GM18520 (cell line): ENCODE measurements around the gene TM7SF2.
A peak's percentile ranks its signal among the peaks of the same experiment; 100 is the strongest.

Experiments
- ATAC-seq: cut with Tn5 transposase; IDR thresholded peaks from one replicate; pipeline ENCODE4 v1.9.1; 2021; ENCODE audit not compliant: unreplicated experiment

TM7SF2 gene

GRCh38 chr11:65111744-65112545 is at the start of gene TM7SF2:
TSS of gene TM7SF2 (plus strand) at chr11:65111872. CDS start at chr11:65112016, 144 bp downstream.
- peak; percentile 57 for ATAC-seq

- no peak for ATAC-seq
Observed at GRCh38 chr11:65063532-65063931, 48.1 kb upstream of the TM7SF2 start.

- ATAC-seq = no peak
Observed at GRCh38 chr11:65064847-65065240, 46.8 kb upstream of the TM7SF2 start.

DNA sequence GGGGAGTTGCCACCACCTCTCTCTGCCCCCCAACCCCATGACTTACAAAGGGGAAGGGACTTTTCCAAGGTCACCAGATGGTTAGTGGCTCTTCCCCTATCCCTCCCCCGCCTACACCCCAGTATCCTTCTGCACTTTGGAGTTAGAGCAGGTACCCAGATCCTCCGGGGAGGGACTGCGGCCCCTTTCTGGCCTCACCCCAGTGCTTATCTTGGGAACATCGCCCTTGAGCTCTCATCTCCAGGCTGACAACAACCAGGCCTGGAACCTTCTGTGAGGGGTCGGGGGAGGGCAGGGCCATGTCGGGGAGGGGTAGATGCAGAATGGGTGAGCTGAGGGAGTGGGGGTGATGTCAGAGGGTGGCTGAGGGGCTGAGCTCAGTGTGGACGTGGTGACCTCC is 45.8 kb upstream of the TM7SF2 start:
- ATAC-seq = no peak

DNA sequence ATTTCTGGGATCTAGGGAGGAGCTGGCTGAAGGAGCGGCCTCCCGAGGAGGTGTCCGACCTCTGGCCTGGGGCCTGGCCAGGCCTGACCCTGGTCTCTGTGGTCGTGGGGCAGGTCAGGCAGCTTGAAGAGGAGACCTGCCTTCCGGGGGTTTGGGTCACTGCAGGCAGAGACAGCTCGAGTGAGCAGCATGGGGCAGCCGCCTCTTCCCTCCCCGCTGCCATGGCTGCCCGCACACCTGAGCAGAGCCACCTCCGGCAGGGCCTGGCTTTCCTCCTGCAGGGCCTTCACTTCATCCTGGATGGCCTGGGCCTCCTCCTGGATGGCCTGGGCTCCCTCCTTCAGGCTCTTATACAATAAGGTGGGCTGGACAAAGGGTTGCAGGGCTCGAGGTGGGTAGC is 45.4 kb upstream of the TM7SF2 start:
- ATAC-seq = no peak

- no peak for ATAC-seq
Observed at GRCh38 chr11:65066805-65067291, 44.8 kb upstream of the TM7SF2 start.

GRCh38 chr11:65067446-65067845 is 44.2 kb upstream of the TM7SF2 start:
- ATAC-seq = no peak

DNA sequence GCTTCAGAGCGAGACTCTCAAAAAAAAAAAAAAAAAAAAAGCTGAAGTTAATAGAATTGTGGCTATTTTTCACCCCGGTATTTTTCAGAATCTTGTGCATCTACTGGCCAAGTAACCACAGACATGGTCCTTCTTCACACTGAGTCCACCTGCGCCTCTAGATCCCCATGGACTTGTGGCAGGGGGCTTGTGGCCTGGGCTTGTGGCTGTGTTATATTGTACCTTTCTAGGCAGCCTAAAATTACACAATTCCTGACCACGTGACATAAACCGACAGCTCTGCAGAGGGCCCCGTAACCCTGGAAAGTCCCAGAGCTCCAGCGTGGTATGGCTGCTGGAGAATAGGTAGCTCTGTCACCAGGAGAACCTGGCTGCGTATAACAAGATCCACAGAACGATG is 42.5 kb upstream of the TM7SF2 start:
- no peak for ATAC-seq

DNA sequence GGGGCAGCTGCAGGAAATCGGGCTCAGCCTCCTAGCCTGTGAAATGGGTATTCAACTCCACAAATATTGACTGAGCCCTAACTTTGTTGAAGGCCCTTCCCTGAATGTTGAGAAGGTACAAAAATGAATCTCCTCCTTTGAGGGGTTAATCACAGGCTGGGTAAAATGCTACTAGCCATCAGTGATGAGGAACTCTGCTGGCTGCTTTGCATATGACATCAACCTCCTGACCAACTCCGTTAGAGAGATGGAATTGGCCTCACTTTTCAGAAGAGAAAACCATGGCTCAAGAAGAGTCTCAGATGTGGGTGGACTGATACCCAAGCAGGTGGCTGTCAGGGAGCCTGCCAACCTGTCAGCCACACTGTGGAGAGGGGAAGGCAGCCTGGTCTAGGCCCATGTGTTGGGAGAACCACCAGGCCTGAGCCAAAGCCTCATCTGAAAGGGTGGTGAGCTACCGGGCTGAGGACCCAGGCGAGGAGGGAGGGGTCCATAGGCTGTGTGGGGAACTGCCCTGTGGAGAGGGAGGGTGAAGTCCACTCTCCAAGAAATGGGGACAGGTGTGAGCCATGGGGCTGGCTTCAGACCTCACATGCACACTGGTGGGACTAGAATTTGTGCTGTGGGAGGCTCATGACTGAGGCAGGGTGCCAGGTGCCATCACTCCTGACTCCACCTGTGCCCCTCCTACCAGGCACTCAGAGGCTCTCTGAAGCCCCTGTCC is 39.6 kb upstream of the TM7SF2 start:
- ATAC-seq = no peak

DNA sequence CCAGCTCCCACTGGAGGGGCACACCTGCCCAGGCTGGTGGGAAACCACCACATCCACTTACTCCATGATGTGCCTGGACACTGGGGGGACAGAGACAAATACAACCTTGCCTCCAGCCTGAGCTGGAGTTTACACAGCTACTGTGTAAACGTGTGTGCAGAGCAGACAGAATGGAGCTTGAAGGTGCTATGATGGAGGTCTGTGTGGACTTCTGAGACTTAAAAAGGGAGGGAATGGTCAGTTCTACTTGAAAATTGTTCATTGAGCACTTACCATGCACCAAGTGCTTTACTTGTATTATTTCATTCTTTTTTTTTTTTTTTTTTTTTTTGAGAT is 39.1 kb upstream of the TM7SF2 start:
- ATAC-seq = no peak

GRCh38 chr11:65077451-65077850 is 34.2 kb upstream of the TM7SF2 start:
- ATAC-seq = no peak

DNA sequence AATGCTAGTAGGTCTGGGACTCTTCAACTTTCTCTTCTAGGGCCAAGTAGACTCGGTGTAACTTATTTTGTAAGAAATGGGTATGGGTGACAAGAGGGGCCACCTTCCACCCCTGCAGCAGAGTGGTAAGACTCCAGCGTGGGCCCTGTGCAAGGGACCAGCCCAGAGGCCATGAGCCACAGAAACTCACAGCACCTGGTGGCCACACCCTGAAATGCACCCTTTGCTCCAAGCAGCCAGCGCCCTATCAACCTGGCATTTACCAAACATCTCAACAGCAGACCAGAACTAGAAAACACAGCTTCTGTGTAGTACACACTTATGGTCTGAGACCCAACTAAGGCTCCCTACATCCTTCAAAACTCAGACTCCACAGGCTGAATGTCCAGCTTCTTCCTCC is 33.5 kb upstream of the TM7SF2 start:
- no peak for ATAC-seq

DNA sequence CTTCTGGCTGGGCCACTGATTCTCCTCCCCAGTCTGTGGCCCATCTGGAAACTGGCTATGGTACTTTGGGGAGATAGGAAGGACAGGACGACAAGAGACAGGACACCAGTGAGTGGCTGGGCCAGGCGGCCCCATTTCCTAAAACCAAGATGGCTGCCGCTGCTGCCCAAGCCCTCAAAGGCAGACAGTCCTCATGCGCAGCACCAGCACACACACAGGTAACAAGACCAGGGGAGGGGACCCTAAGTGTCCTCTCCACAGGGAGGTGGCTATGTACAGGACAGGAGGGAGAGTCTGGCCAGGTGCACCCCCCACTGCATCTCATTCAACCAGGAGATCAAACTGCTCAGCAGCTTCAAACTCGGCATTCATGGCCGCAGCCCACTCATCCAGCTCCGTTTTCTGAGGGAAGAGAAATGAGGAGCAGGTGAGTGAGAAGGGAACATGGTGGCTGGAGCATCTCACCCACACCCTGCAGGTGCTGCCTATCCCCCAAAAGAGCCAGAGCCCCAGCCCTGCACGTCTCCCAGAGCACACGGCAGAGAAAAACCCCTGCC is 32.8 kb upstream of the TM7SF2 start:
- no peak for ATAC-seq

GRCh38 chr11:65083134-65083833 is 28.4 kb upstream of the TM7SF2 start:
- ATAC-seq = no peak

DNA sequence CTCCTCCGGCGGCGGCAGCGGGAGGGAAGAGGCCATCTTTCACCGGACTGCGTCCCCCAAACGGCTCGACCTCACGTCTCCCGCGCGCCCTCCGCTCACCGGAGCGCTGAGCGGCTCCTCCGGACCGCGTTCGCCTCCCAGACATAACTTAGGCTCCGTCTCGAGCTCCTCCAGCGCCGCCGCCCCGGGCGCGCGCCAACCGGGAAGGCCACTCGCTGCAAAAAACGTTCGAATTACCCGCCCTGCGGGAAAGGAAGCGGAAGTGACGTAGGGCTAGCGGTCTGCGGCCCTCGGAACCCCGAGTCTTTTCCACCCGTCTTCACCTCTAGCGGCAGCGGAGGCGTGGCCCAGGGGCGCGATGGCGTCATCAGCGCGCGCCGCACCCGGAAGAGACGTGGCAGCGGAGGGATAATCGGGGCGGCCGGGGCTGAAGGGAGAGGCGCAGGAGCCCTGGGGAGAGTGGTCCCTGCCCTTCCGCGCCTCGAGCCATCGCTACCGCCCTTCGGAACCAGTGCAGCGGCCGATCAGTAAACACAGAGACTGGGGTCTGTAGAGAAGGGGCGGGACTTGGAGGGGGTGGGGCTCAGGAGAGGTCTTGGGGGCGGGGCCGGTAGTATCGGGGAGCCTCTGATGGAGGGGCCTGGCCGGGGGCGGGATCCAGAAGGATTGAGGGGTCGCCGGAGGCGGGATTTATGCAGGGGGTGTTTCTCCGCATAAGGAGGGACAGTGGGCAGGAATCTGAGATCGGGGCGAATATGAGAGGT is 27.7 kb upstream of the TM7SF2 start, which contains the start of the genes CDCA5 and ZFPL1:
Gene CDCA5, minus strand, starts transcription at position 207 of the 764 bp plus-strand sequence. Its CDS starts 62 bp downstream, at position 145.
Gene ZFPL1, plus strand, starts transcription at position 389 of the 764 bp plus-strand sequence. CDS start 477 bp downstream, outside the sequence.
- ATAC-seq = peak; percentile 75

- no peak for ATAC-seq
Observed at GRCh38 chr11:65084598-65085375, 26.9 kb upstream of the TM7SF2 start.

- ATAC-seq = no peak
Observed at GRCh38 chr11:65085446-65085845, 26.2 kb upstream of the TM7SF2 start.

DNA sequence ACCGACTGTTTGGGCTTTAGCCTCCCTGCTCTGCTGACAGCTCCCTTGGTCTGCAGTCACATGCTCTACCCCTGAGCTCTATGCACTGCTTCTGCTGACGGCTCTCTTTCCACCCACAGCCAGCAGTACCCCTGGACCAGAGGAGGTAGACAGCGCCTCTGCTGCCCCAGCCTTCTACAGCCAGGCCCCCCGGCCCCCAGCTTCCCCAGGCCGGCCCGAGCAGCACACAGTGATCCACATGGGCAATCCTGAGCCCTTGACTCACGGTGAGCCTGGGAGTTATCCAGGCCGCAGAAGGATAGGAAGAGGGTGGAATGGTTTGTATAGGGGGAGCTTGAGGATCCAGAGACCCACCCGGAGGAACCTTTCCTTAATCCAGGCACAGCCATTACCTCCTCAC is 24.9 kb upstream of the TM7SF2 start:
- ATAC-seq = no peak

- ATAC-seq = no peak
Observed at GRCh38 chr11:65087216-65087615, 24.5 kb upstream of the TM7SF2 start.

DNA sequence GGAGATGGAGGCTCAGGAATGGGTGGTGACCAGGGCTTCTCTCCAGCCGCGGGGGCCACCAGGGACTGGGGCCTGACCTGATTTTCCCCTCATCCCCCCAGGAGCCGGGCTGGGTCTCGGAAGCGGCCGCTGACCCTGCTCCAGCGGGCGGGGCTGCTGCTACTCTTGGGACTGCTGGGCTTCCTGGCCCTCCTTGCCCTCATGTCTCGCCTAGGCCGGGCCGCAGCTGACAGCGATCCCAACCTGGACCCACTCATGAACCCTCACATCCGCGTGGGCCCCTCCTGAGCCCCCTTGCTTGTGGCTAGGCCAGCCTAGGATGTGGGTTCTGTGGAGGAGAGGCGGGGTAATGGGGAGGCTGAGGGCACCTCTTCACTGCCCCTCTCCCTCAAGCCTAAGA is 23.8 kb upstream of the TM7SF2 start:
- no peak for ATAC-seq
